Measurements from ENCODE around the gene ZSWIM8.
"Not testable (repeated sequence)": the region's sequence is repeated elsewhere in the genome, so short reads cannot be mapped to it uniquely, and the experiment has no call there.

The ZSWIM8 gene

DNA sequence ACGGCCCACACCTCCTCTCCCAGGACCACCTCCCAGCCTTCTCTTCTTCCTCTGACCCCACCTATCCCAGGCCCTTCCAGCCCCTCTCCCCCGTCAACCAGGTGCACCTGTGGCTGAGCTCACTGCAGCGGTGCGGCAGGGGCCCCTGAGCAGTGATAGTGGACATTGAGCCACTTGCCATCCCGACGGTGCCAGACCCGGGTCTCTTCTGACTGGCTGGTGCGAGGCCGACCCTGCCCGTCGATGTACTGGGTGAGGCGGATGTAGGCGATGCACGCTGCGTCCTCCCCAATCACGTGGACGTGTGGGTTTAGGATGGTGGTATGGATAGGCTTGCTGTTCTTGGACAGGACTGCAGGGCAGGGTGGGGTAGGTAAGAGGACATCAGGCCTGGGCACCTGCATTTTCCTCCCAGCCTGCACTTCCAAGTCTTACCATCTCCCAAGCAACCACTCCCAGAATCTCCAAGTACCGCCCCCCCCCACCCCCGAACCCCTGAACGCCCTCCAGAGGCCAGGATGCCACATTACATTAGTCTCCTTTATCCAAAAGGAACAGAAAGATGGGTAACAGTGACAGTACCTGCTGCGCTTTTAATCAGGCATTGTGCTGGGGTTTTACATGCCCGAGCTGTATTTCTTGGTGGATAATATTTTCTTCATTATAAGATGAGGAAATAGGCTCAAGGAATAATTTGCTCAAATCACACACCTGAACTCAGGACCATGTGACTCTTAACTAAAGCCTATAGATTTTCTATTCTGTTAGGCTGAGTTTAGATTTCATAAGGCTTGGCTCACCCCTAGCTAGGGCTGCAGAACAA is 29.7 kb downstream of the ZSWIM8 start:
- DNase-seq (ENCODE audit: low read depth in 2 of 2), result no peak

DNA sequence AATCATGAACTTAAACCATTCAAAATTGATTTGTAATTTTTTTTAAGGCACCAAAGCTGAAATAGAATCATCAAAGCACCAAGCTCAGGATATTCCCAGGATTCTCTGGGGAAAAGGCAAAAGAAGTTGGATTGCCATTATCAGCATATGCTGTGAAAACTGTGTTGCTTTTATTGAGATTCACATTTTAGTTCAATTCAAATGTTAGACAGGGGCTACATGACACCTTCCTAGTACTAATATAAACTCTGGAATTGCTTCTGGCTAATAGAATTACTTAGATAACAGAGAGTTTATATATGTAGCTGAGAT is 30.3 kb downstream of the ZSWIM8 start:
- no peak for DNase-seq (ENCODE audit: low read depth in 2 of 2)

DNA sequence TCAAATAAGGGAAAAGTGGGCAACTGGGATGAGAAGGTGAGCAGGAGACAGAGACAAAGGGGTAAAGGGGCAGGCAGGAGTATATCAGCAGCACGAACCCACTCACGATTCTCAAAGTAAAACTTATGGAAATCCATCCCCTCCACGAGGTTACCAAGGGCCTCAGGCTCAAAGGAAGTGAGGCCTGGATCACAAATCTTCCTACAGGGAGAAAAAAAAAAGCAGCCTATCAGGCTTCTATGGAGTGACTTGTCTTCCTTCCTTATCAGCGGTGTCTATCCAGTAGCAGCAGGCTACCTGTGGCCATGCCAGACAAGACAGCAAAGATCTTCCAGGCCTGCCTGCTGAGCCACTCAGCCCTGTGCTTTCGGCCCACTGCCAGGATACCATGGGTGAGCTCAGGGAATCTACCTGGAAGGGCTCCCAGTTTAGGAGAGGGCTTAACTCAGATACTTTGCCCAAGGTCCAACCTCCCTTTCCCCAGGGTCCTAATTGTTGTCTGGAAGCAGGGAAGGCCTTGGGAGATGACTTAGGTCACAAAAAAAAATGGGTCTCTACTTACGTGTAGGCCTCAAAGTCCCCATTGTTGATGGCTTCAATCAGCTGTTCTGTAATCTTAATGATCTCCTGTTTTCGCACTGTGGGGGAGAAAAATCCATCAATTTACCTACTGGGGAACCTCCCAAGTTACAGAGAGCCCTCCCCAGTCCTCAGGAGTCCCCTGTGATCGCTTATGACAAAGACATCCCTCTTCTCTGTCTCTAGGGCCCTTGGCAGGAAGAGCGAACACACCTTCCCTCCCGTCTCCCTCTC is 31.7 kb downstream of the ZSWIM8 start:
- no peak for DNase-seq (ENCODE audit: low read depth in 2 of 2)

DNA sequence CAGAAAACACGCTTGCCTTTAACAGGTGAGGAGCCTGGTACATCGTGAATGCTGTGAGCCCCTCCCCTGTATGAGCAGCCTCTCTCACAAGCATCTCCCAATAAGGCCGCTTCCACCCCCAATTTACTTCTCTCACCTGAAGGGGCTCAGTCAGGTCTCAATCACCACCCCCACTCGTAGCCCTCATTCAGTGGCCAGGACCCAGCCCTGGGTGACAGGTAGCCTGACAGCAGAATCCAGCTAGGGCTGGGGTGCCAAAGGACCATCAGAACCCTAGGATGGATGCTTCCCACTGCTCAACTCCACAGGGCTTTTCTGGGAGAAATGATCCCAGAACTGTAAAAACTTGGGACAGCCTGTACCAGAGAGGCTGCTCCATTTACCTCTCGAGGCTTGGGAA is 32.4 kb downstream of the ZSWIM8 start:
- no peak for DNase-seq (ENCODE audit: low read depth in 2 of 2)

DNA sequence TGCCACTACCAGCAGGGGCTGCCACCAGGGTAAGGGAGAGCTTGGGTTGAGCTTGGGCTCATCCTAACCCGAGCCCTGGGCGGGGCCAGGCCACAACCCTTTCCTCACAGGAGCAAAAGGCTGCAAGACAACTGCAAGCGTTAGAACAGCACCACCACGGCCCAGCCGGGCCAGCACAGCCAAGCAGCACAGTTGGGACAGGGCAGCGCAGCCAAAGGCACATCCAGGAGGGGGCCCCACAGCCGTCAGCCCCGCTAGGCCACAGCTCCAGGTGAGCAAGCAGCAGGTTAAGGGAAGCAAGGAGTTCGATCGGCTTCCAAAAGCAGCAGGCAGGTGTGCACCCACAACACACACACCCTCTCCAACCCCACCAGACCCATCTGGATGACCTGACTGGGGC is 33.0 kb downstream of the ZSWIM8 start:
- DNase-seq (ENCODE audit: low read depth in 2 of 2), result no peak

DNA sequence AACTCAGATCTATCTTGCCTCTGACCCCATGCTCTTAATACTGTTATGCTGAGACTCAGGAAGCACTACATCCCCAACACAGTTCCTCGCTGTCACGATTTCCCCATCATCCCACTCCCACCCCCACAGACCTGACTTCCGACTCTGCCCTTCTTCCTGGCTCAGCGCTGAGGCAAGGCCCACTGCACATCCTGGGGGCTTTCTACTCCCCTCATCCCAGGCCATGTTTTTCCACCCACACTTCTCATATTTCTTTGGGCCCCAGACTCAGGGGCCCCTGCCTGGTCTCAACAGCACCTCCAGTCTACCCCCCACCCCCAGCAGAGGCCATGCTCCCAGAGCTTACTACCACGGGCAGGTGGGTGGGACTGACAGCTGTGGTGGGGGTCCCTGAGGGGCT is 33.7 kb downstream of the ZSWIM8 start:
- DNase-seq (ENCODE audit: low read depth in 2 of 2), result no peak

DNA sequence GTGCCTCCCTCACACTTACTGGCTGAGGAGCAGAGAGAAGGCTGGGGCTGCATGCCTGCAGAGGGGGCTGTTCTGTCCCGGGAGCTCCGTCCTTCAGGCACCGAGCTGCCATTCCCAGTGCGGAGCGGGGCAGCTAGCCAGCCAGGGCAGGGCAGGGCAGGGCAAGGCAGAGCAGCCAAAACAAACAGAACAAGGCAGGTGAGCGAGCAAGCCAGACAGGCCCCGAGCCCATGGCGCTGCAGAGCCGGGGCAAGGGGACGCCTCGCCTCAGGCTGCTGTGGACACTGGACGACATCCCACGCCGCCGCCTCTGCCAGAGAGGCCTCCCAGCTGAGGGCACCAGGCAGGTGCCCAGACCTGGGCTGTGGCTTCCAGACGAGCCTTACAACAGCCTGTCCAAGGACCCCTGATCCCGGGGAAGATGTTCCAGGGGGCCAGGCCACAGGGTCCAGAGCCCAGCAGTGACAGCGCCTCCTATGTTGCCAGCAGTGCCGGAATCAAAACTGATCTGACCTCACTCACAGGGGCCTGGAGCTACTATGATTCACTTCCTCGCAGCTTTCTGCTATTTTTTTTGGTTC is 34.2 kb downstream of the ZSWIM8 start:
- DNase-seq (ENCODE audit: low read depth in 2 of 2), result no peak

DNA sequence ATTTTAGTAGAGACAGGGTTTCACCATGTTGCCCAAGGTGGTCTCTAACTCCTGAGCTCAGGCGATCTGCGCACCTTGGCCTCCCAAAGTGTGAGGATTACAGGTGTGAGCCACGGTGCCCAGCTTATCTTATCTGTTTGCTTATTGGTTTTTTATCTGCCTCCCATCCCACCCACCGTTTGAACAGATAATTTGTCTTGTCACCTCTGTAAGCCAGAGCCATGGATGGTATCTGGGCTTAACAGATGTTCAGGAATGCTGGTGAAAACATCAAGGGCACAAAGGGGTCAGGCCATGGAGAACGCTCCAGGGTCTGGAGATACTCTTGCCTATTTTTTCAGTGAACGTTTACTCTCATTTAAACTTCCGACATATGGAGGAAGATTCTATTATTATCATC is 38.0 kb downstream of the ZSWIM8 start:
- no peak for DNase-seq (ENCODE audit: low read depth in 2 of 2)

DNA sequence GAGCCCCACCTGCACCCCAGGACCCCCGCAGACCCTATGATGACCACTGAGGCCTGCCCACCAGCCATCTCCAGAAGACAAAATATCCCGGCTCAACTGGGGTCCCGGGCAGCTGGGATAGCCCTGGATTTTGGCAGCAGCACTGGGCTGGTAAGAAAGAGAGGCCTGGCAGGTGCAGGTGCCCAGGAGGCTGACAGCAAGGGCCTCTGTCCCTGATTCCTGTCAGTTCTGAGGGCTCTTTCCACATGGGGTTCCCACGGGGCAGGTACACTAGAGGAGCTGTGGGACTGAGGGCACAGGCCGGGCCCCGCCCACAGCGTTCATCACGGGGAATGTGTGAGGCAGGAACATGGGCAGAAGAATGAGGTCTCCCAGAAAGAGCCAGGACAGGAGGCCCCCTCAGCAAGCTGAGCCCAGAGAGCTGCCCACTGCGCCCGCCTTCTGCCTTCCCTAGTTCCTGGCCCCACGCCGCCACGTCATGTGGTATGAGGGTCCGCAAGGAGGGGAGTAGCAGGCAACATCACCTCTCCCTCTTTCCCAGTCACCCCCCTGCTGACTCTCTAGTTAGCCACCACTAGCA is 38.8 kb downstream of the ZSWIM8 start:
- no peak for DNase-seq (ENCODE audit: low read depth in 2 of 2)

DNA sequence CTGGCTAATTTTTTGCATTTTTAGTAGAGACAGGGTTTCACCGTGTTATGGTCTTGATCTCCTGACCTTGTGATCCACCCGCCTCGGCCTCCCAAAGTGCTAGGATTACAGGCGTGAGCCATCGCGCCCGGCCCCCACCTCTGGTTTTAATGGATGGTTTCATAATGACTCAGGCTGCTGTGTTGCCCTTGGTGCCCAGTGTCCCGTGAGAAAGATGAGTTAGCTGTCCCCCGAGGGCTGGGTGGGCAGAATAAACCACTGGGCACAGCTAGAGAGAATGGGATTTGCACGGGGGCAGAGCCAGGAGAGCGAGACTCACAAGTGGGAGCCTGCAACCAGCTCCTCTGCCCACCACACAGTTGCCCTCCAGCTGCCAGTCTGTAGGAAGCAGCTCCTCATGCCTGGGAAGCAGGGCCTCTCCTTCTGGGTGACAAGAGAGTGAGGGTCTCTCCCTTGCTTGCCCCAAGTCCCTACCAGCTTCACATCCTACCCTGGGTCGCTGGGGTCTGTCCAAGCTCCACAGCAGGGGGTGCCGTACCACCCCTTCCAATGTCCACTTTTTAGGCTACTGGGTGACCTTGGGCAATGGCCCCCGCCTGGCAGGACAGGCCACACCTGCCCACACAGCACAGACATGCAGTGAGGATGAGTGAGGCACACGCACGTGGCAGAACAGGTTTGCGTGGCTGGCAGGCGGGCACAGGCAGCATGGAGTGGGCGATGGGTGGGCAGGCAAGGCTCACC is 42.1 kb downstream of the ZSWIM8 start:
- DNase-seq (ENCODE audit: low read depth in 2 of 2), result no peak

DNA sequence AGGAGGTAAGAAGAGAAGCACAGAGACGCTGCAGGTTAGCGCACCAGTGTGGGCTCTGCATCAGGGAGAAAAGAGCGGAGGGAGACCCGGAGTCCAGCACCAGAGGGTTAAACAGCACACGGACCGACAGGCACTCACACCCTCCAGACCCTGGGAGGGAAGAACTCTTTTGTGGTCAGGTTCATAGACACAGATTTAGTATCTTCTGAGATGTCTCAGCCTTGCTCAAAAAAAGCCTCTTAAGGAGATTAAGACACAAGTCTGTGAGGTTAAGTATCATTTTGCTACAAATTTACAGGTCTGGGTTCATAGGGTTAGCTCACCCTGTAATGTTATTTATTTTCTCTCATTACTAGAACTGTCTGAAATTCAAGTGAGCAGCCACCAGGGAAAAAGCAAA is 42.8 kb downstream of the ZSWIM8 start:
- DNase-seq (ENCODE audit: low read depth in 2 of 2), result no peak

DNA sequence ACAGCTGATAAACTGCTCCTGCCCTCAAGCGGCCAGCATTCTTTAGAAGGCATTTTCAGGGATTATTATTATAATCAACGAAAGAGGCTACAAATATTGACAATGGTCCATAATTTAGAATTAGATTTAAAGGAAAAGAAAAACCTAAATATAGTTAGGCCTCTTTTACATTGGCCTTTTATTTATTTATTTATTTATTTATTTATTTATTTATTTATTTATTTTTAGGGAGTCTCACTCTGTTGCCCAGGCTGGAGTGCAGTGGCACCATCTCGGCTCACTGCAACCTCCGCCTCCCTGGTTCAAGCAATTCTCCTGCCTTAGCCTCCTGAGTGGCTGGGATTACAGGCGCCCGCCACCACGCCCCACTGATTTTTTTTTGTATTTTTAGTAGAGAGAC is 43.7 kb downstream of the ZSWIM8 start:
- not testable (repeated sequence) for DNase-seq (ENCODE audit: low read depth in 2 of 2)

DNA sequence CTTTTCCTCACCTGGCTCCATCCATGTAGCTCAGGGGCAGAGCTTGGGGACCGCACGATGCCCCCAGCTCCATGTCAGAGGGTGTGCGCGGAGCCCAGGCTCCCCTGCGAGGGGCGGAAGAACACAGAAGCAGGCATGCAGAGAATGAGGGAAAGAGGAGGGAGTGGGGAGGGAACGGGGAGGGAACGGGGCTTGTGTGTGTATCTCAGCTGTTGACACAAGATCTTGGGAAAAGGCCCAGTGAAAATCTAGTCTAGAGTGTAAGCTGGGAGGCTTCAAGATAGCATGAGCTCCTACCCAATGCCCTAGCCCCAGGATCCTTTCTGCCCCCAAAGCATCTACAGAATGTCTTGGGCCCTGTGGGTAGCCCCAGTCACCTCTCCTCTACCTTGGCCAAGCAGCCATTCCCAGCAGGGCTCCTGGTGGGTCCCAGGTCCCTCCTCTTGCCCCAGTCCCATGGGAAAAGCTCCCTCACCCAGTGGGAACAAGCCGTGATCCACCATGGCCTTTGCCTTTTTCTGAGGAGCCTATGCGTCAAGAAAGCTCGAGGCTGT is 51.1 kb downstream of the ZSWIM8 start:
- DNase-seq (ENCODE audit: low read depth in 2 of 2), result no peak

DNA sequence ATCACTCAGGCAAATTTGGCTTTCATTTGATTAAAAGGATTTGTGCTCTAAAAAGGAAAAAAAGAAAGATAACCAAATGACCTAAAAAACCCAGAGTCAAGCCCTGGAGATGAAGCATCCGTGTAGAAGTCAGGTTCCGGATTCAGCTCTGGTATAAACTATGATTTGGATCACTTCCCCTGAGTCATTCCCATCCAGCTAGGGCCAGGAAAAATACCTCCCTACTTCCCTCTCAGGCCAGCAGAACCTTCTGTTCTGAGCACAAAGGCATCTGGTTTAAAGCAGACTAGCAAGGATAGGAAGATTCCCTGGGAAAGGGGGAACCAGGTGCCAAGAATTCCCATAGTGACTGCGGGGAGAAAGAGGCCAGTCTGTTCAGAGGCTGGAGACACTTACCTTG is 51.7 kb downstream of the ZSWIM8 start:
- DNase-seq (ENCODE audit: low read depth in 2 of 2), result no peak

DNA sequence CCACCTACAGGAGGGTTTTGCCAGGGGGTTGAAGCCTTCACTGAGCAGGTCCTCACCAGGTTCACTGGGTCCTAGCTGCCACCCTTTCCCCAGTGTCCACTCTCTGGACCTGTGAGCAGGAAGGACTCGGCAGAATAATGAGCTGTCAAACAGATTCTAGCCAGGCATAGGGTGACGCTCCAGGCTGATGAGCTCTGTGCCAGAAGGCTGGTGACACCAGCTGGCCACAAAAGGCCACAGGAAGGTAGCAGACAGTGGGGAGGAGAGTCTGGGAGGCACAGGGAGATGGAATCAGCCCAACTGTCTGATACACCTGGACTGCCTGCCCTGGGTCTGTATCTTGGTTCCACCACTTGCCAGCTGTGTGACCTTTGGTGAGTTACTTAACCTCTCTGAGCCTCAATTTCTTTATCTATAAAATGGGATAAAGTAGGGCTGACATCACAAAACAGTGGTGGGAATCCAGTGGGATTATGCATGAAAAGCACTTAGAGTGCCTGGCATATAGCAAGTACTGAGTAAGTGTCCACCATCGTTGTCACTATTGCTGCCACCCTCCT is 52.7 kb downstream of the ZSWIM8 start:
- no peak for DNase-seq (ENCODE audit: low read depth in 2 of 2)

DNA sequence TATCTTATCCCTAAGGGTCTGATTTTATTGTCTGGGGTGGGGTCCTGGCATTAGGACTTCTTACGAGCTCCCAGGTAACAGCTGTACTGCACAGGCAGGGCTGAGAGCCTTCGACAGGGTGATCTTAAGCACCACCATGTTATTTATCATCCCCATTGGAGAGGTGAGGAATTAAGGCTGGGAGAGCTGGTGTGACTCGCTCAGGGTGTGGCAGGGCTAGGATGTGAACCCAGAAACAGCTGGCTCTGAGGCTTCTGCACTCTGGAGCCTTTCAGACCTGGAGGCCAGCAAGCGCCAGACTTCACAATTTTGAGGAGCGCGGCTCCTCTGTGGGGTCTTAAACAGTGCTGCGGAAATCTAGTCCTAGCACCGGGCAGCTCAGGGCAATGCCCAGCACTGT is 53.4 kb downstream of the ZSWIM8 start:
- no peak for DNase-seq (ENCODE audit: low read depth in 2 of 2)

DNA sequence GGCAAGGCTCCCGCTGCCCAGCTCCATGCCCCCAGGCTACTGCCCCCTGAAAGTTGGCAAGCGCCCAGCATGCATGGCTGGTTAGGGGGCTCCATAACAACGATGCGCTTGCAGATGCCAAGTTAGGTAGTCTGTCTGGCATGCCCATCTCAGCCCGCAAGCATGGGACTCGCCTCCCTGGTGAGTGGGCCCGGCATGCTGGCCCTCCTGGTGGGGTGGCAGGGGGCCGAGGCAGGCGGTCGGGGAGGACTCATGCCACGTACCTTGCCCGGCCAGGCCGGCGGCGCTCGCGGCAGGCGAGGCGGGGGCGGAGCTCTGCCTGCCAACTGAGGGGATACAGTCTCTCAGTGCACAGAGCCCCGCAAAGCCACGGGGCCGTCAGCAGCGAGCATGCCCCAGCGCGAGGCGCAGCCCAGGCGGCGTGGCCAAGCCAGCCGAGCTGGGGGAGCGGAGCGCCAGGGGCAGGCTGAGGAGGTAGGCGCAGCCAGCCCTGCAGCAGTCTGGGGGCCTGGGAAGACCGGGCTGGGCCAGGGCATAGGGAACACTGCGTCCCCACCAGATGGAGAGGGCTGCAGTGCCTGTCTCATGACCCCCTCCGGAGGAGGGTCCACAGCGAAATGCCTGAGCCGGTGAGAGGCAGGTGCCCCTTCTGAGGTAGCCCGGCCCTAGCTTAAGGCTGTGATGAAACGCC is 54.0 kb downstream of the ZSWIM8 start:
- DNase-seq (ENCODE audit: low read depth in 2 of 2), result no peak

DNA sequence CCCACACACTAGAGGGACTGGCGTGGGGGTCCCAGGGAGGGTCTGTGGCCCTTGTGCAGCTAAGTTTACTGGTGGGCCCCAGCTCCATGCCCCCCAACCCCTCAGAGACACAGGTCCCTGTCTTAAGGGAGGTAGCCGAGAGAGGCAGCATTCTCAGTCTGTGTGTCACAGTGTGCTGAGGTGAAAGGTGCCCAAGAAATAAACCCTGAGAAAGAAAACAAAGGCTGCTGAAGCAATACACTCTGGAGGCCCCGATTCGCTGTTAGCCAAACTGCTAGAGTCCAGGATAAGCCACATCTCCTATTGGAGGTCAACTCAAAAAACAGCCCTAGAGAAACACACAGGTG is 54.6 kb downstream of the ZSWIM8 start:
- DNase-seq (ENCODE audit: low read depth in 2 of 2), result no peak

DNA sequence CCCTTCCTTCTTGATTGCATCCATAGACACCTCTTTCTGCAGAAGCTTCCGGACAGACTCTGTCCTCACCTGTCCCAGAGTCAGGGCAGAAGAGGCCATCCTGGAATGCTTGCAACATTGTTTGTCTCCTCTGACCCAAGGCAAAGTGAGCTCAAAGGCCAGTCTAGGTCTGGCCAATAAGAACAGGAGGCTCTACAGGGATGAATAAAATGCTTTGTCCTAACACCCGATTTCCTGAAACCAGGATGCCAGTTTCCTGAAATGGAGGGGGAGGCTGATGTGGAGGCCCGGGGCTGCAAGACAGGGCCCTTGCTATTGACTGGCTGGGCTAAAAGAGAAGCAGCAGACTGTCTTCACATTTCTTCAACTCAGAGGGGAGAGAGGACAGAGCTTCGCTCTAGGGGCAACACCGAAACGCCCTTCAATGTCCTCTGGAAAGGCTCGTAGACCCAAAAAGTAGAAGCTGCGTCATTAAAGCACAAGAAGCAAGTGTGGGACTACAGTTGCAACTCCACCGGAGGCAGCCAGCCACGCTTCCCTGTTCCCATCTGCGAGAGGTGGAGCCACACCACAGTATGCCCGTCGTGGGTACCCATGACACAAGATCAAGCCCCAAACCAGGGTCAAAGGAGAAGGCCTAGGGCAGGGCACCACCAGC is 55.1 kb downstream of the ZSWIM8 start:
- DNase-seq (ENCODE audit: low read depth in 2 of 2), result no peak

DNA sequence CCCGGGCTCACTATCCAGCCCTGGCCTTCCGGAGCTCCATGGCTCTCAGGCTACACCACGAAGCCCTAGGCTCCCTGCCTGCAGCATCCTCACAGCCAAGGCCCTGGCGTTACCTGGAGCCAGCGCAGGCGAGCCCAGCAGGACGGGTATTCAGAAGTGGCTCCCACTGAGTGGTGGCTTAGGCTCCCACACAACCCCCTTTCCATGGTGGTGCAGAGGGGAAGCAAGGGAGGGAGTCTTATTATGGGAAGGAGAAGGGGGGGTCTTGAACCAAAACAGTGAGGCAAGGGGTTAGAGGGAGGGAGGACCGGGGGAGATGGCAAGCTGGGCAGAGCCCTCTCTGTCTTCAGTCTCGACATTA is 55.6 kb downstream of the ZSWIM8 start:
- DNase-seq (ENCODE audit: low read depth in 2 of 2), result no peak
